GM10266 (cell line): ENCODE results near the gene SNRPN.

Source experiments
- DNase-seq: peaks from one replicate; pipeline ENCODE4 v3.0.0; 2012; ENCODE audit errors: extremely low spot score
- CTCF ChIP-seq: IDR thresholded peaks from 2 replicates; pipeline ENCODE4 v1.5.1; 2012; ENCODE audit warnings: mild to moderate bottlenecking, low read depth; ENCODE audit not compliant: control insufficient read depth, insufficient read depth; ENCODE audit errors: missing control alignments

The SNRPN gene

GRCh38 chr15:24976932-24977331 is 22.1 kb downstream of the SNRPN start:
- no peak for DNase-seq
- no peak for TF ChIP-seq CTCF

GRCh38 chr15:24977686-24978085 is 22.9 kb downstream of the SNRPN start:
- DNase-seq, result no peak
- no peak for TF ChIP-seq CTCF

GRCh38 chr15:24985224-24985623 is 30.4 kb downstream of the SNRPN start:
- no peak for TF ChIP-seq CTCF

GRCh38 chr15:24986653-24987052 is 31.9 kb downstream of the SNRPN start:
- TF ChIP-seq CTCF, result no peak
- no peak for DNase-seq

More at GRCh38 chr15:24985224-24985623, 30.4 kb downstream of the SNRPN start:
- no peak for DNase-seq

GRCh38 chr15:25019434-25019833 is 64.6 kb downstream of the SNRPN start:
- TF ChIP-seq CTCF, result no peak
- no peak for DNase-seq

GRCh38 chr15:25022233-25022632 is 67.4 kb downstream of the SNRPN start:
- TF ChIP-seq CTCF, result no peak
- DNase-seq, result no peak
